HL-60 (cell line): ENCODE data around the gene DPPA4.

Source experiments
- CTCF ChIP-seq: IDR thresholded peaks from one replicate; pipeline ENCODE4 v1.5.1; 2011; ENCODE audit warnings: low read length, control low read depth, inconsistent platforms; ENCODE audit not compliant: insufficient read depth
- GABPA ChIP-seq: IDR thresholded peaks from 2 replicates; pipeline ENCODE4 v1.6.1; 2012; ENCODE audit warnings: low read depth
- POLR2AphosphoS5 ChIP-seq: IDR thresholded peaks from 2 replicates; pipeline ENCODE4 v1.6.1; 2012; ENCODE audit warnings: low read depth
- SPI1 ChIP-seq: IDR thresholded peaks from 2 replicates; pipeline ENCODE4 v1.6.1; 2012; ENCODE audit warnings: low read depth, mild to moderate bottlenecking, borderline replicate concordance

DNA sequence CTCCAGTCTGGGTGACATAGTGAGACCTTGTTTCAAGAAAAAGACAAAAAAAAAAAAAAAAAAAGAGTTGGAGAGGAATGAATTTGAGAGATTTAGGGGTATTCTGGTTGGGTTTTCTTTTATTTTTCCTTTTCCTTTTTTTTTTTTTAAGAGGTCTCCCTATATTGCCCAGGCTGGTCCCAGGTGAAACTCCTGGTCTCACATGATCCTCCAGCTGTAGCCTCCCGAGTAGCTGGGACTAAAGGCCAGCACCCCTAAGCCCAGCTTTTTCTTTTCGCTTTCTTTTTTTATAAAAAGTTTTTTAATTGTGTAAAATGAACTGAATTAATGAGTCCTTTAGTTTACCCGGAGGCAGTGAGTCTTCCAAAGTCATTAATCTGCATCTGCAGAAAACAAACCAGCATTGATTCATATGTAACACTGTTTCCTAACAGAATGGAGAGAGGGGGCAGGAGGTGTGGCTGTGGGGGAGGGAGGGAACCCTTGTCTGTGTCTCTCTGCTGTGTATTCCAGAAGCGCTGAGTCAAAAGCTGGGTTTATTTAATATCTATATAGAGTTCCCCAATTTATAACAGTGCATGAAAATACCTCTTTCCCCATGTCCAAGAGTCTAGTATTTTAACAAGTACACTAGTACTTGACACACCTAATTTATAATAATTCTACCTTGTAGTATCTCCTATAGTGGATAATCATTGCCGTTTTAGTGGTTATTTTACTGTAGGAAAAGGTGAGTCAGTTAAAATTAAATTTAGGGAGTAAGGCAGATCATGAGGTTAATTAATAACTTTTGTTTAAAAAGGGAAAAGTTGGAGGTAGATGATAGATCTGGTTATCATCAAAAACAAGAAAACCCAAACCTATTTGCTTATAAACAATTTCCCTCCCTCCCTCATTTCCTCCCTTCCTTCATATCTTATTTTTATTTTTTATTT, 2.6 kb upstream of the DPPA4 start:
- TF ChIP-seq CTCF (no peak), POLR2AphosphoS5 (no peak), SPI1 (no peak), GABPA (no peak)
